Measurements from ENCODE around the gene STX10. TPM values are rescaled to one million over a fixed set of nuclear protein-coding genes. Genes with fewer than 3 reads are reported as not detected.

The STX10 gene
- total and polyA plus RNA-seq, 9 of the 15 experiments (the other 6 are each of a cell fraction or from before 2014, with no cell fraction given), result 0.51 to 66.3 (median 31.0) TPM

DNA sequence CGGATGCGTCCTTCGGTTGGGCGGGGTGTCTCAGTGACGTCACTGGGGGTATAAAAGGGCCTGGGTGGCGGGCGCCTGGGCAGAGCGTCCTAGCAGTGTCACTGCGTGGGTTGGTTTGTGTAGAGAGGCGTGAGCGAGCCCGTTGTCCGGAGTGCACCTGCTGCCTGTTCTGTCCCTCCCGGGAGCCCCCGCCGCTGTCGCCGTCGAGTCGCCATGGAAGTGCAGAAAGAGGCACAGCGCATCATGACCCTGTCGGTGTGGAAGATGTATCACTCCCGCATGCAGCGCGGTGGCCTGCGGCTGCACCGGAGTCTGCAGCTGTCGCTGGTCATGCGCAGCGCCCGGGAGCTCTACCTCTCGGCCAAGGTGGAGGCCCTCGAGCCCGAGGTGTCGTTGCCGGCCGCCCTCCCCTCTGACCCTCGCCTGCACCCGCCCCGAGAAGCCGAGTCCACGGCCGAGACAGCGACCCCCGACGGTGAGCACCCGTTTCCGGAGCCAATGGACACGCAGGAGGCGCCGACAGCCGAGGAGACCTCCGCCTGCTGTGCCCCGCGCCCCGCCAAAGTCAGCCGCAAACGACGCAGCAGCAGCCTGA lies 2.9 kb upstream of the STX10 start (continued):
- TF ChIP-seq, protein P1, sequence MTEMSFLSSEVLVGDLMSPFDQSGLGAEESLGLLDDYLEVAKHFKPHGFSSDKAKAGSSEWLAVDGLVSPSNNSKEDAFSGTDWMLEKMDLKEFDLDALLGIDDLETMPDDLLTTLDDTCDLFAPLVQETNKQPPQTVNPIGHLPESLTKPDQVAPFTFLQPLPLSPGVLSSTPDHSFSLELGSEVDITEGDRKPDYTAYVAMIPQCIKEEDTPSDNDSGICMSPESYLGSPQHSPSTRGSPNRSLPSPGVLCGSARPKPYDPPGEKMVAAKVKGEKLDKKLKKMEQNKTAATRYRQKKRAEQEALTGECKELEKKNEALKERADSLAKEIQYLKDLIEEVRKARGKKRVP (CRISPR knock-in tag; IDR thresholded peaks at IDR 0.05), result no peak
- TF ChIP-seq MEF2A (IDR thresholded peaks at IDR 0.05; ENCODE audit: control insufficient read depth, low read depth, low read length) (peak; percentile 30; the same call in 1 of the 2 replicates), HMG20A (CRISPR knock-in tag; conservative IDR thresholded peaks at IDR 0.05) (no peak), KDM2B (CRISPR knock-in tag; IDR thresholded peaks at IDR 0.05) (peak; percentile 90; the same call in 1 of the 2 replicates), FIP1L1 (IDR thresholded peaks at IDR 0.05; ENCODE audit: low read depth, low read length, poor library complexity, severe bottlenecking) (peak; percentile 100), ATF2 (CRISPR knock-in tag; IDR thresholded peaks at IDR 0.05) (peak; percentile 16; the same call in 1 of the 2 replicates), HMG20B (CRISPR knock-in tag; IDR thresholded peaks at IDR 0.05) (no peak), ZBTB43 (CRISPR knock-in tag; IDR thresholded peaks at IDR 0.05) (peak; percentile 51), TCF7L2 (IDR thresholded peaks at IDR 0.05; ENCODE audit: low read depth, low read length) (no peak), TRIM24 (IDR thresholded peaks at IDR 0.05) (peak in 1 of 2 experiments; percentile 41; a peak in 2 of 4 replicates), ZNF830 (CRISPR knock-in tag; IDR thresholded peaks at IDR 0.05) (peak; percentile 55; the same call in 1 of the 2 replicates), HDAC8 (tag; IDR thresholded peaks at IDR 0.05) (no peak), DDX20 (tag; IDR thresholded peaks at IDR 0.05; ENCODE audit: low read depth) (no peak), FOXJ3 (CRISPR knock-in tag; IDR thresholded peaks at IDR 0.05) (no peak), RFX1 (IDR thresholded peaks at IDR 0.05) (no peak)
- TF ChIP-seq, protein P2, sequence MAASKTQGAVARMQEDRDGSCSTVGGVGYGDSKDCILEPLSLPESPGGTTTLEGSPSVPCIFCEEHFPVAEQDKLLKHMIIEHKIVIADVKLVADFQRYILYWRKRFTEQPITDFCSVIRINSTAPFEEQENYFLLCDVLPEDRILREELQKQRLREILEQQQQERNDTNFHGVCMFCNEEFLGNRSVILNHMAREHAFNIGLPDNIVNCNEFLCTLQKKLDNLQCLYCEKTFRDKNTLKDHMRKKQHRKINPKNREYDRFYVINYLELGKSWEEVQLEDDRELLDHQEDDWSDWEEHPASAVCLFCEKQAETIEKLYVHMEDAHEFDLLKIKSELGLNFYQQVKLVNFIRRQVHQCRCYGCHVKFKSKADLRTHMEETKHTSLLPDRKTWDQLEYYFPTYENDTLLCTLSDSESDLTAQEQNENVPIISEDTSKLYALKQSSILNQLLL (CRISPR knock-in tag; IDR thresholded peaks at IDR 0.05; ENCODE audit: borderline replicate concordance), result no peak
- TF ChIP-seq, protein P3, sequence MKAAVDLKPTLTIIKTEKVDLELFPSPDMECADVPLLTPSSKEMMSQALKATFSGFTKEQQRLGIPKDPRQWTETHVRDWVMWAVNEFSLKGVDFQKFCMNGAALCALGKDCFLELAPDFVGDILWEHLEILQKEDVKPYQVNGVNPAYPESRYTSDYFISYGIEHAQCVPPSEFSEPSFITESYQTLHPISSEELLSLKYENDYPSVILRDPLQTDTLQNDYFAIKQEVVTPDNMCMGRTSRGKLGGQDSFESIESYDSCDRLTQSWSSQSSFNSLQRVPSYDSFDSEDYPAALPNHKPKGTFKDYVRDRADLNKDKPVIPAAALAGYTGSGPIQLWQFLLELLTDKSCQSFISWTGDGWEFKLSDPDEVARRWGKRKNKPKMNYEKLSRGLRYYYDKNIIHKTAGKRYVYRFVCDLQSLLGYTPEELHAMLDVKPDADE (conservative IDR thresholded peaks at IDR 0.05; ENCODE audit: control insufficient read depth, low read depth, low read length), result peak; percentile 92

Data from K562 (cell line).